K562 (cell line): ENCODE data around the gene PCSK5. TPM values are rescaled to one million over a fixed set of nuclear protein-coding genes. Genes with fewer than 3 reads are reported as not detected.

ENCODE experiments used
- ATAC-seq: fragments of 200-7000 bp; cut with Tn5 transposase; 3 replicates; pipeline ENCODE4 v1.9.1; 2020; ENCODE audit warnings: moderate library complexity
- BruUV-seq: library from RNA; stranded (reverse); fragments of 400-500 nt; replicated peaks from 2 replicates; lab custom pipeline; 2021; lab: Mats Ljungman, UMichigan
- CTCF ChIA-PET: fragments of 300-600 bp; formaldehyde crosslinking; extraction: SDS; loops from one replicate; lab custom pipeline; 2021; ENCODE audit warnings: low intra/inter-chr PET ratio; lab: Yijun Ruan, JAX
- POLR2A ChIA-PET: fragments of 300-600, 350-650 bp; sonication (Branson Sonifier 250); formaldehyde crosslinking; extraction: SDS; loops from one replicate; lab custom pipeline; 2021; ENCODE audit warnings: antibody characterized with exemption, inconsistent platforms; lab: Yijun Ruan, JAX
- DNase-seq, 4 experiments: peaks; one replicate each; pipeline versions ENCODE4 v3.0.0 to v3.0.0-alpha.2; 2011 to 2018; ENCODE audit warnings: low spot score in 3 of 4, mixed read lengths in 3 of 4; ENCODE audit errors: extremely low read depth in 1 of 4
- FAIRE-seq: peaks from 2 replicates; lab custom pipeline; 2011; peaks lifted over from hg19 to GRCh38; lab: Jason Lieb, UNC
- H2AFZ ChIP-seq: 2 replicates; pipeline ENCODE4 v1.6.0; 2011; ENCODE audit warnings: low read depth, low read length, control low read depth, inconsistent platforms
- H3K27ac ChIP-seq: fragments of 200-600 bp; 3 replicates; pipeline ENCODE4 v1.8.0; 2011; ENCODE audit warnings: low read depth, mild to moderate bottlenecking, control low read depth, inconsistent platforms, low read length, moderate library complexity, mixed read lengths; ENCODE audit errors: extremely low read depth
- H3K27me3 ChIP-seq, 2 experiments: fragments of 300-600 bp in 1 of 2; 2 replicates in 1 of 2; 3 replicates in 1 of 2; pipeline versions ENCODE4 v1.6.0 to v1.8.0; 2011; ENCODE audit warnings: inconsistent platforms in 2 of 2, low read length in 2 of 2, mild to moderate bottlenecking in 1 of 2, mixed read lengths in 1 of 2, moderate library complexity in 1 of 2; ENCODE audit not compliant: control insufficient read depth in 2 of 2, insufficient read depth in 2 of 2
- H3K36me3 ChIP-seq: fragments of 300-600 bp; 3 replicates; pipeline ENCODE4 v1.8.0; 2011; ENCODE audit warnings: mild to moderate bottlenecking, low read length, inconsistent platforms; ENCODE audit not compliant: control insufficient read depth, insufficient read depth
- H3K4me1 ChIP-seq, 2 experiments: fragments of 200-600 bp in 1 of 2; replicated peaks in 1 of 2; 2 replicates in 1 of 2; 3 replicates in 1 of 2; pipeline versions ENCODE4 v1.5.1 to v1.8.0; 2011; ENCODE audit warnings: inconsistent platforms in 2 of 2, low read length in 2 of 2, mild to moderate bottlenecking in 1 of 2, mixed read lengths in 1 of 2, moderate library complexity in 1 of 2; ENCODE audit not compliant: control insufficient read depth in 2 of 2, insufficient read depth in 2 of 2
- H3K4me2 ChIP-seq: 2 replicates; pipeline ENCODE4 v1.6.1; 2011; ENCODE audit warnings: low read length, control low read depth, inconsistent platforms, mixed read lengths; ENCODE audit not compliant: insufficient read depth
- H3K4me3 ChIP-seq: fragments of 200-600 bp; sonication (generic), shearing (Covaris generic); 2 replicates; pipeline ENCODE4 v1.5.1; 2016; ENCODE audit warnings: control low read depth, inconsistent platforms
- H3K79me2 ChIP-seq: fragments of 200-600 bp; 3 replicates; pipeline ENCODE4 v1.8.0; 2011; ENCODE audit warnings: low read length, inconsistent platforms; ENCODE audit not compliant: control insufficient read depth, insufficient read depth
- H3K9ac ChIP-seq, 2 experiments: 2 replicates each; pipeline versions ENCODE4 v1.6.0 to v1.6.1; 2011; ENCODE audit warnings: low read depth in 2 of 2, low read length in 2 of 2, control low read depth in 1 of 2, inconsistent platforms in 1 of 2, mild to moderate bottlenecking in 1 of 2, mixed read lengths in 1 of 2; ENCODE audit not compliant: insufficient read depth in 1 of 2
- H3K9me1 ChIP-seq: one replicate; pipeline ENCODE4 v1.6.0; 2011; ENCODE audit warnings: inconsistent platforms, mild to moderate bottlenecking, low read length, moderate library complexity; ENCODE audit not compliant: control insufficient read depth, insufficient read depth
- H3K9me3 ChIP-seq: replicated peaks from 2 replicates; pipeline ENCODE4 v1.5.1; 2011; ENCODE audit warnings: low read depth, low read length, inconsistent platforms; ENCODE audit not compliant: control insufficient read depth, insufficient read depth
- H4K20me1 ChIP-seq: replicated peaks from 2 replicates; pipeline ENCODE4 v1.6.1; 2011; ENCODE audit warnings: low read length, inconsistent platforms, mixed read lengths; ENCODE audit not compliant: control insufficient read depth, insufficient read depth
- CTBP1 ChIP-seq: fragments of 450-650 bp; IDR thresholded peaks from 2 replicates; pipeline ENCODE4 v1.6.1; 2016; ENCODE audit warnings: borderline replicate concordance
- NR2F6 ChIP-seq: fragments of 450-650 bp; formaldehyde crosslinking; IDR thresholded peaks from 2 replicates; pipeline ENCODE4 v1.4.0; 2020; ENCODE audit warnings: mild to moderate bottlenecking
- RBM15 ChIP-seq: fragments of 200-400 bp; formaldehyde crosslinking; IDR thresholded peaks from 2 replicates; pipeline ENCODE4 v1.6.1; 2018; ENCODE audit warnings: mild to moderate bottlenecking, low read length, moderate library complexity; ENCODE audit not compliant: insufficient read depth
- TSC22D4 ChIP-seq: fragments of 450-650 bp; IDR thresholded peaks from 2 replicates; pipeline ENCODE4 v1.6.1; 2016; ENCODE audit warnings: missing genetic modification characterization, missing biosample characterization, control low read depth
- ZKSCAN1 ChIP-seq: fragments of 150-350 bp; IDR thresholded peaks from 2 replicates; pipeline ENCODE4 v1.6.1; 2016; ENCODE audit warnings: low read depth, low read length
- ZNF717 ChIP-seq: fragments of 250-450 bp; sonication (Bioruptor Pico); IDR thresholded peaks from 2 replicates; pipeline ENCODE4 v1.5.0; 2021
- ZNF780A ChIP-seq: fragments of 250-450 bp; sonication (Bioruptor Pico); IDR thresholded peaks from 2 replicates; pipeline ENCODE4 v1.5.0; 2021; ENCODE audit warnings: mild to moderate bottlenecking
- in situ Hi-C: fragments of 300-500 bp; cut with MboI; formaldehyde crosslinking; loops from 4 replicates; pipeline ENCODE4 v1.15.0; 2018; ENCODE audit warnings: inconsistent platforms, mixed read lengths
- intact Hi-C: fragments of 100-400 bp; cut with micrococcal nuclease; formaldehyde crosslinking; loops from 2 replicates; pipeline ENCODE4 v1.14.2; 2022
- polyA plus RNA-seq, 8 experiments: library from polyadenylated mRNA; depleted of rRNA in 4 of 8; stranded (reverse) in 5 of 8; unstranded in 3 of 8; fragments of >200 nt; fragmentation: Nextera tagmentation in 2 of 8; fragmentation: Illumina TruSeq in 1 of 8; extraction: Ambion mirVana in 2 of 8; extraction: Trizol in 1 of 8; gene quantifications; 2 replicates each; pipeline versions ENCODE4 v1.2.1 to v1.2.3, GENCODE V29; 2011 to 2014; ENCODE audit warnings: inconsistent platforms in 1 of 8, missing spikeins in 1 of 8
- total RNA-seq, 7 experiments: library from RNA; depleted of rRNA in 6 of 7; stranded (reverse); fragments of >200 nt in 6 of 7; fragmentation: Illumina TruSeq in 2 of 7; extraction: Trizol in 2 of 7; gene quantifications; 2 replicates each; pipeline versions ENCODE4 v1.2.1 to v1.2.3, GENCODE V29; 2011 to 2021; ENCODE audit warnings: low replicate concordance in 1 of 7
- TF ChIP-seq, protein P1 (sequence below): sonication (generic); formaldehyde crosslinking; IDR thresholded peaks from 2 replicates; pipeline ENCODE4 v1.8.0; 2023; ENCODE audit warnings: missing genetic modification reagents, mild to moderate bottlenecking, borderline replicate concordance

The PCSK5 gene
- total and polyA plus RNA-seq, 9 of the 15 experiments (the other 6 are each of a cell fraction or from before 2014, with no cell fraction given): not detected

- Histone ChIP-seq H3K27me3 (no peaks in the 10 kb centered on the region), H4K20me1 (no peaks in the 10 kb centered on the region), H2AFZ (no peak overlapping the region), H3K9ac (no peak overlapping the region), H3K4me1 (0 out of 5 replicates have a peak, but pooled peaks cover 0 to 3% of the 10 kb centered on the region in 2 experiments), H3K79me2 (no peaks in the 10 kb centered on the region), H3K9me3 (no peaks in the 10 kb centered on the region), H3K4me3 (no peak overlapping the region), H3K4me2 (no peak overlapping the region), H3K9me1 (no peaks in the 10 kb centered on the region), H3K27ac (no peak overlapping the region), H3K36me3 (no peaks in the 10 kb centered on the region)
- no TSS peak for BruUV-seq
- intact Hi-C loops: loop anchor here (10.0 kb wide), 1 partner anchor 49 kb away; the partner anchor contains the start of gene GCNT1
- DNase-seq (no peak), ATAC-seq (no peak), FAIRE-seq (no peak)
- in situ Hi-C loops: no loop called here
- POLR2A ChIA-PET: no interaction called here
- CTCF ChIA-PET: no interaction called here
- TF ChIP-seq ZKSCAN1: no peak
- no peak for TF ChIP-seq NR2F6 (CRISPR knock-in tag)
- TF ChIP-seq, protein P1, sequence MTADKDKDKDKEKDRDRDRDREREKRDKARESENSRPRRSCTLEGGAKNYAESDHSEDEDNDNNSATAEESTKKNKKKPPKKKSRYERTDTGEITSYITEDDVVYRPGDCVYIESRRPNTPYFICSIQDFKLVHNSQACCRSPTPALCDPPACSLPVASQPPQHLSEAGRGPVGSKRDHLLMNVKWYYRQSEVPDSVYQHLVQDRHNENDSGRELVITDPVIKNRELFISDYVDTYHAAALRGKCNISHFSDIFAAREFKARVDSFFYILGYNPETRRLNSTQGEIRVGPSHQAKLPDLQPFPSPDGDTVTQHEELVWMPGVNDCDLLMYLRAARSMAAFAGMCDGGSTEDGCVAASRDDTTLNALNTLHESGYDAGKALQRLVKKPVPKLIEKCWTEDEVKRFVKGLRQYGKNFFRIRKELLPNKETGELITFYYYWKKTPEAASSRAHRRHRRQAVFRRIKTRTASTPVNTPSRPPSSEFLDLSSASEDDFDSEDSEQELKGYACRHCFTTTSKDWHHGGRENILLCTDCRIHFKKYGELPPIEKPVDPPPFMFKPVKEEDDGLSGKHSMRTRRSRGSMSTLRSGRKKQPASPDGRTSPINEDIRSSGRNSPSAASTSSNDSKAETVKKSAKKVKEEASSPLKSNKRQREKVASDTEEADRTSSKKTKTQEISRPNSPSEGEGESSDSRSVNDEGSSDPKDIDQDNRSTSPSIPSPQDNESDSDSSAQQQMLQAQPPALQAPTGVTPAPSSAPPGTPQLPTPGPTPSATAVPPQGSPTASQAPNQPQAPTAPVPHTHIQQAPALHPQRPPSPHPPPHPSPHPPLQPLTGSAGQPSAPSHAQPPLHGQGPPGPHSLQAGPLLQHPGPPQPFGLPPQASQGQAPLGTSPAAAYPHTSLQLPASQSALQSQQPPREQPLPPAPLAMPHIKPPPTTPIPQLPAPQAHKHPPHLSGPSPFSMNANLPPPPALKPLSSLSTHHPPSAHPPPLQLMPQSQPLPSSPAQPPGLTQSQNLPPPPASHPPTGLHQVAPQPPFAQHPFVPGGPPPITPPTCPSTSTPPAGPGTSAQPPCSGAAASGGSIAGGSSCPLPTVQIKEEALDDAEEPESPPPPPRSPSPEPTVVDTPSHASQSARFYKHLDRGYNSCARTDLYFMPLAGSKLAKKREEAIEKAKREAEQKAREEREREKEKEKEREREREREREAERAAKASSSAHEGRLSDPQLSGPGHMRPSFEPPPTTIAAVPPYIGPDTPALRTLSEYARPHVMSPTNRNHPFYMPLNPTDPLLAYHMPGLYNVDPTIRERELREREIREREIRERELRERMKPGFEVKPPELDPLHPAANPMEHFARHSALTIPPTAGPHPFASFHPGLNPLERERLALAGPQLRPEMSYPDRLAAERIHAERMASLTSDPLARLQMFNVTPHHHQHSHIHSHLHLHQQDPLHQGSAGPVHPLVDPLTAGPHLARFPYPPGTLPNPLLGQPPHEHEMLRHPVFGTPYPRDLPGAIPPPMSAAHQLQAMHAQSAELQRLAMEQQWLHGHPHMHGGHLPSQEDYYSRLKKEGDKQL (CRISPR knock-in tag): no peak
- no peak for TF ChIP-seq CTBP1
- no peak for TF ChIP-seq RBM15
- TF ChIP-seq ZNF717 (CRISPR knock-in tag): no peak
- TF ChIP-seq ZNF780A (CRISPR knock-in tag): no peak
- no peak for TF ChIP-seq TSC22D4 (tag)
Measured at GRCh38 chr9:76405868-76406267, 515.4 kb downstream of the PCSK5 start.
